H4 (cell line): Measurements from ENCODE around the gene CBX6. TPM values are rescaled to one million over a fixed set of nuclear protein-coding genes. Genes with fewer than 3 reads are reported as not detected.
"Not testable (repeated sequence)": the region's sequence is repeated elsewhere in the genome, so short reads cannot be mapped to it uniquely, and the experiment has no call there.

Experiments
- DNase-seq: peaks from one replicate; pipeline ENCODE4 v3.0.0-alpha.2; 2015; ENCODE audit warnings: low spot score
- total RNA-seq: library from RNA; depleted of rRNA; stranded (reverse); fragments of >200 nt; shearing (Covaris generic); gene quantifications from 2 replicates; pipeline ENCODE4 v1.2.3, GENCODE V29; 2014

Gene CBX6
- total RNA-seq, 1 experiment from 2014 or later: 19.6 TPM

DNA sequence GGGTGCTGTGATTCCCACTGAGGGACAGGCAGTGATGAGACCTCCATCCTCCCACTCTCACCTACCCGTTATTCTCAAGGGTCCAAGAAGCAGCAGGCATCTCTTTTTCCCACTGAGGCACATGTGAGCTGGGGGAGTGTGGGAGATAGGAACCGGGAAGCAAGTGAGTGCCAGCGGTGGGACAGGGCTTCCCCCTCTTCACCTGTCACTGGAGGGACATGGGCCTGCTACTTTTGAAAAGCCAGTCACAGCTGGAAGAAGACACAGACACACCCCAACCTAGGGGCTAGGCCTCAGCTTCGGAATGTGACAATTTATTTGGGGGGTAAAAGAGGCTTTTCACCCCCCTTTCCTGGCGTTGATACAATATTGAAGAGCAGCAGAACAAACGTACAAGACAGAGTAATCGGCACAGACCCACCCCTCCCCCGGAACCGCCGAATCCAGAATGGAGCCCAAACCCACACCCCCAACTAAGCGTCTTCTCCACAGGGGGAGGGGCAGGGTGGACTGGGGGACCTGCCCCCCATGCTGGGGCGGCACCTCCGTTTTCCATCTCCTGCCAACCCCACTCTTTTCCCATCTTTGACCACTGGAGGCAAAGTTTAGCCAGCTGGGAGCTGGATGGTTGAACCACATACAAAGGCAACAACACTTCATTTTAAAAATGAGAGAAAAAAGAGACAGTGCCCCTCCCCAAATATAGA is 10.7 kb downstream of the CBX6 start:
- DNase-seq: no peak

GRCh38 chr22:38860283-38861169 is 11.5 kb downstream of the CBX6 start:
- no peak for DNase-seq

- no peak for DNase-seq
Observed at GRCh38 chr22:38859581-38860282, 12.3 kb downstream of the CBX6 start.

GRCh38 chr22:38858492-38858891 is 13.5 kb downstream of the CBX6 start:
- no peak for DNase-seq

DNA sequence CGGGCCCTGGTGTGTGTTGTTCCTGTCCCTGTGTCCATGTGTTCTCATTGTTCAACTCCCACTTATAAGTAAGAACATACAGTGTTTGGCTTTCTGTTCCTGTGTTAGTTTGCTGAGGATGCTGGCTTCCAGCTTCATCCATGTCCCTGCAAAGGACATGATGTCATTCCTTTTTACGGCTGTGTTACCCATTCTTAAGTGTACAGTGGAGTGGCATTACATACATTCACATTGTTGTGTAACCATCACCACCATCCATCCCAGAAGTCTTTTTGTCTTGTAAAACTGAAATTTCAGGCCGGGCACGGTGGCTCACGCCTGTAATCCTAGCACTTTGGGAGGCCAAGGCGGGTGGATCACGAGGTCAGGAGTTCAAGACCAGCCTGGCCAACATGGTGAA is 17.5 kb downstream of the CBX6 start:
- not testable (repeated sequence) for DNase-seq

GRCh38 chr22:38853883-38854282 is 18.1 kb downstream of the CBX6 start:
- DNase-seq: not testable (repeated sequence)

- DNase-seq: no peak
Observed at GRCh38 chr22:38853196-38853651, 18.8 kb downstream of the CBX6 start.

- DNase-seq: no peak
Observed at GRCh38 chr22:38852522-38852921, 19.5 kb downstream of the CBX6 start.

GRCh38 chr22:38850941-38851849 is 20.8 kb downstream of the CBX6 start:
- peak; percentile 39 for DNase-seq

DNA sequence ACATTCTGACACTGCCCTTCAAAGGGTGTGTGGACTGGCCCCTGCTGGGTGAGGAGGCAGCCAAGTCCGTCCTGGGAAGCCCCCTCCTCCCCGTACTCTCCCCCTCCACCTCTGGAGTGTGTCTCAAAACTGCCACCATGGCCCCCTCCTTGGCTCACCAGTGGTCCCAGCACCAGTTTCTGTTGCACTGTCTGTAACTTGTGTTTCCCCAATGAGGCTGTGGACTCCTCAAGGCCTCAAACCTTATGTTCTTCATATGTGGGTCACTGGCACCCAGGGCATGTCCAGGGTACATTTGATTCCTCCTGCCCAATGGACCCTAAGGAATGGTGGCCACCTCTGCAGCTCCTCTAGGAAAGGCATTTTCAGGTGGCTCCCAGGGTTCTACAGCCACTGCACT is 21.6 kb downstream of the CBX6 start:
- no peak for DNase-seq

GRCh38 chr22:38849811-38850210 is 22.2 kb downstream of the CBX6 start:
- no peak for DNase-seq

- DNase-seq: no peak
Observed at GRCh38 chr22:38846412-38846811, 25.6 kb downstream of the CBX6 start.

DNA sequence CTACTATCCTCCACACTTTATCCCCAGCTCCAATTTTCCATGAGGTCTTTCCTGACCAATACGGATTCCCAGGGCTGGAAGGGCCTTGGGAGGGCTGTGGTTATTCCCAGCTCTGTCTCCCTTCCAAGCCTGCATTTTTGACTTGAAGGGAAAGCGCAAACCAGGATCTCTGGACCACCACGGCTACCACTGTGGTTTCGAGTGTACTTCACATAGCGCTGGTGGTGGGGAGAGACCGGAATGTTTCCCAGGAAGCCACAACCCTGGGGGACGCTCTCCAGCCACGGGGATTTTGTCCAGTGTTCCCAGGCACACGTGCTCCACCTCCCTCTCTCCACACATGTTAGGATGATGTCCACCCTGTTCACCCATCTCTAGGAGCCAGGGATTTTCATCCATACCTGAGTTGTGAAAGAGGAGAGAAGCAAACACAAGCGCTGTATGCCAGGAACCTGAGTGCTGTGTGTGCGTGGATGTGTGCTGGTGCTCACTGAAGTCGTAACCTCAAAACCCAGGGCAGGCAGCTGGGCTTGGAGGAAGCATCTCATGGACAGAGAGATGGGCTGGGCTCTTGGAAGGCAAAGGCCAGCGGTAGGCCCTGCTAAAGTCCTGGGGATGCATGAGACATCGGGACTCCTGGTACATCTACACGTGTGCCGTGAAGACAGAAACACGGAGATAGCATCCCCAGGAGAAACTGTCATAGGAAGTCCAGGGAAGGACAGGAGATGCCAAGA is 26.8 kb downstream of the CBX6 start:
- no peak for DNase-seq

- no peak for DNase-seq
Observed at GRCh38 chr22:38844315-38845003, 27.6 kb downstream of the CBX6 start.

DNA sequence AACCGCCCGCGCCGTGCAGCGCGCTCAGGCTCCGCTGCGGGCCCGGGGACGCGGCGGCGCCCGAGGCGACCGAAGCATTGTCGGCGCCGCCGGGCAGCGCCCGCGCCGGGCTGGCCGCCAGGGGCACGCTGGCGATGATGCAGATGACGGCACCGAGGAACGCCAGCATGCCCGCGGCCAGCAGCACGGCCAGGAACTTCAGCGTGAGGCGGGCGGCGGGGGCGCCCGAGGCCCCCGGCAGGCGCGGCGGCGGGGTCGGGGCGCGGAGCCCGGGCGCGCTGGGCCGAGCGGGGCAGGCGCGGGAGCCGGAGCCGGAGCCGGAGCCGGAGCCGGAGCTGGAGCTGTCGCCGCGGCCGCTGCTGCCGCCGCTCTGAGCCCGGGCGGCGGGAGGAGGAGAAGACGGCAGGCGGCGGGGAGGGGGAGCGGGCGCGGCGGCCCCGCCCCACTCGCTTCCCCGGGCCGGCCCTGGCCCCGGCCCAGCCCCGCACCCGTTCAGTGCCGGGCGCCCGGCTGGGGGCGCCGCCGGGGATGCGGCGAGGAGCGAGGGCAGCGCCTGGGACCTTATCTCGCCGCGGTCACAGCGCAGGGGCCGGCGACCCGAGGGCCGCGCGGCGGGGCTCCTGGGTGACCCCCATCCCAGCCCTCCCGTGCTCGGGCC is 28.2 kb downstream of the CBX6 start, which contains the start of gene NPTXR:
Gene NPTXR (minus strand): TSS at position 372 of the 658 bp plus-strand sequence.
- DNase-seq: peak; percentile 40

GRCh38 chr22:38843201-38843656 is 28.8 kb downstream of the CBX6 start:
- DNase-seq: peak; percentile 46

DNA sequence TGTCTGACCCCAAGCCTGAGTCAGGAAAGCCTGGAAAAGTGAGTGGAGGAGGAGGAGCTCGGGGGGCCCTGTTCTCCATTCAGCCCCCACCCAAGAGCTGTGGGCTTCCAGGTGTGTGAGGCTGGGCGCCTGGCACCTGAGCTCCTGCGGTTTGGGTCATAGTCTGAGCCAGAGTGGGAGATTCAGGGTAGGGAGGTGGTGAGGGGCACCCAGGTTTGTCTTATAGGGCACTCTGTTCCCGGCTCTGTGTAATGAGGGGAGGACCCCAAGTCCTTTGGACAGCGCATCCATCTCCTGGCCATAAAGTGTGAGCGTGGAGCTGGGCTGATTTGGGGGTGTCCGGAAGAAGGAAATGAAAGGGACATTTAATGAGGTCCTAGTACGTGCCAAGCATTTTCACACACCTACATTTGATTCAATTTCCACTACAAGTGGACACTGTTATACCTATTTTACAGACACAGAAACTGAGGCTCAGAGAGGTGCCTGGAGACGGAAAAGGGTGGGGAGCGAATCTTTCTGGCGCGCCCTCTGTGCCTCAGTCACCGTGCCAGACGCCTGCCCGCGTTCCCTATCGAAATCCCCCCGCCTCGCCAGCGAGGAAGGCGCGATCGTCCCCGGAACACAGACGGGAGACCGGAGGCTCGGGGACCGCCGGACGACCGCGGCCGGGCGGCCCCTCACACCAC is 29.4 kb downstream of the CBX6 start:
- DNase-seq: no peak

GRCh38 chr22:38841635-38842034 is 30.4 kb downstream of the CBX6 start:
- no peak for DNase-seq

GRCh38 chr22:38841211-38841610 is 30.8 kb downstream of the CBX6 start:
- no peak for DNase-seq
